Lung (tissue), 12 donors: ENCODE measurements around the gene DOK6. TPM values are rescaled to one million over a fixed set of nuclear protein-coding genes. Genes with fewer than 3 reads are reported as not detected.

Source experiments
- ATAC-seq: fragments of 200-7000 bp; cut with Tn5 transposase; one replicate; pipeline ENCODE4 v1.9.1; 2020; ENCODE audit warnings: moderate number of reproducible peaks; ENCODE audit not compliant: insufficient read depth, low FRiP score
- DNase-seq, 3 donors: peaks; one replicate each; pipeline ENCODE4 v3.0.0-alpha.2; 2013 to 2017
- H3K27ac ChIP-seq, 2 donors: one replicate each; pipeline ENCODE4 v1.5.1; 2013; ENCODE audit warnings: mild to moderate bottlenecking in 2 of 2, moderate library complexity in 2 of 2, control low read depth in 1 of 2, inconsistent platforms in 1 of 2, low read depth in 1 of 2, low read length in 1 of 2
- H3K27me3 ChIP-seq, 3 donors: one replicate each; pipeline ENCODE4 v1.5.1; 2013; ENCODE audit warnings: low read length in 2 of 3; ENCODE audit not compliant: control insufficient read depth in 3 of 3, insufficient read depth in 3 of 3
- H3K36me3 ChIP-seq, 4 donors: one replicate each; pipeline ENCODE4 v1.5.1; 2013; ENCODE audit warnings: low read length in 4 of 4, mild to moderate bottlenecking in 1 of 4, moderate library complexity in 1 of 4; ENCODE audit not compliant: control insufficient read depth in 4 of 4, insufficient read depth in 4 of 4
- H3K4me1 ChIP-seq, 5 donors: one replicate each; pipeline ENCODE4 v1.5.1; 2013; ENCODE audit warnings: low read length in 5 of 5, mild to moderate bottlenecking in 2 of 5, moderate library complexity in 1 of 5; ENCODE audit not compliant: control insufficient read depth in 5 of 5, insufficient read depth in 5 of 5
- H3K4me3 ChIP-seq: one replicate; pipeline ENCODE4 v1.5.1; 2013; ENCODE audit warnings: mild to moderate bottlenecking, control low read depth, moderate library complexity
- H3K9ac ChIP-seq, 2 donors: one replicate each; pipeline ENCODE4 v1.5.1; 2013; ENCODE audit warnings: low read length in 2 of 2, control low read depth in 1 of 2; ENCODE audit not compliant: insufficient read depth in 1 of 2
- H3K9me3 ChIP-seq, 4 donors: one replicate each; pipeline ENCODE4 v1.5.1; 2013; ENCODE audit warnings: low read length in 3 of 4, mild to moderate bottlenecking in 1 of 4, moderate library complexity in 1 of 4; ENCODE audit not compliant: control insufficient read depth in 4 of 4, insufficient read depth in 3 of 4
- WGBS, 2 donors: extraction: QIAGEN DNeasy Blood & Tissue Kit; methylation state at CpG; one replicate each; pipeline ENCODE4 v1.1.7; 2013; 5-methylcytosine and 5-hydroxymethylcytosine counted together
- polyA plus RNA-seq, 2 donors: library from polyadenylated mRNA; stranded (reverse); fragments of 200-250 nt; gene quantifications; one replicate each; pipeline ENCODE4 v1.2.1, GENCODE V29; 2013
- total RNA-seq, 2 donors: library from RNA; depleted of rRNA in 1 of 2; stranded (reverse); fragments of >200 nt in 1 of 2; gene quantifications; one replicate each; pipeline ENCODE4 v1.2.1, GENCODE V29; 2014 to 2021
- TF ChIP-seq, protein P1 (sequence below): IDR thresholded peaks from 2 replicates; pipeline ENCODE4 v1.5.1; 2012; ENCODE audit warnings: mild to moderate bottlenecking; ENCODE audit errors: control extremely low read depth, extremely low read depth
- donor health status: control.
- donor health status: control.
- donor health status: Bipolar disorder and iron deficiency.
- donor health status: healthy.
- donor health status: DM: yes; HTN: yes; CAD: no.

Gene DOK6
- total and polyA plus RNA-seq, 4 donors = 0.61 to 21.3 (median 2.7) TPM

DNA sequence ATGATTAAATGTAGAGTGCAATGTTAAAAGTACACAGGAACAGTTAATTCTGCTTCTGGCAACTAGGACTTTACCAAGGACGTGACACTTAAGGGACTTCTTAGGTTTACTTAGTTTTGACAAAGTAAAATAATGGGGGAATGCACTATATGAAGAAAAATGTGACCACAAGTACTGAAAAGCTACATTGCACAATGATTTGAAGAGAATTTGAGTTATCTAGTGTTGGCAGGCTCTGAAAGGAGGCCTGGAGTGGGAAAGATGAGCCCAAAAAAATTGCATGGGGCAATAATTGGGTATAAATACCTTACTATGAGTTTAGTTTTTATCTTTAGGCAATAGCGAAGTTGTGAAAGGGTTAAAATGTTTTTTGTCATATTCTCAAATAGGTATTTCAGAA, 173.7 kb downstream of the DOK6 start:
- Histone ChIP-seq H3K4me1 (no peaks in the 10 kb centered on the region), H3K9ac (no peak overlapping the region), H3K4me3 (no peak overlapping the region), H3K36me3 (peaks cover 0 to 3% (median 0%) of the 10 kb centered on the region in 4 donors), H3K27me3 (no peaks in the 10 kb centered on the region), H3K9me3 (no peaks in the 10 kb centered on the region), H3K27ac (no peak overlapping the region)
- ATAC-seq (no peak), DNase-seq (no peak)
- TF ChIP-seq, protein P1, sequence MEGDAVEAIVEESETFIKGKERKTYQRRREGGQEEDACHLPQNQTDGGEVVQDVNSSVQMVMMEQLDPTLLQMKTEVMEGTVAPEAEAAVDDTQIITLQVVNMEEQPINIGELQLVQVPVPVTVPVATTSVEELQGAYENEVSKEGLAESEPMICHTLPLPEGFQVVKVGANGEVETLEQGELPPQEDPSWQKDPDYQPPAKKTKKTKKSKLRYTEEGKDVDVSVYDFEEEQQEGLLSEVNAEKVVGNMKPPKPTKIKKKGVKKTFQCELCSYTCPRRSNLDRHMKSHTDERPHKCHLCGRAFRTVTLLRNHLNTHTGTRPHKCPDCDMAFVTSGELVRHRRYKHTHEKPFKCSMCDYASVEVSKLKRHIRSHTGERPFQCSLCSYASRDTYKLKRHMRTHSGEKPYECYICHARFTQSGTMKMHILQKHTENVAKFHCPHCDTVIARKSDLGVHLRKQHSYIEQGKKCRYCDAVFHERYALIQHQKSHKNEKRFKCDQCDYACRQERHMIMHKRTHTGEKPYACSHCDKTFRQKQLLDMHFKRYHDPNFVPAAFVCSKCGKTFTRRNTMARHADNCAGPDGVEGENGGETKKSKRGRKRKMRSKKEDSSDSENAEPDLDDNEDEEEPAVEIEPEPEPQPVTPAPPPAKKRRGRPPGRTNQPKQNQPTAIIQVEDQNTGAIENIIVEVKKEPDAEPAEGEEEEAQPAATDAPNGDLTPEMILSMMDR = no peak
- 74 to 85% methylated on average over 2 of the region's 2 CpGs for WGBS, 2 donors

DNA sequence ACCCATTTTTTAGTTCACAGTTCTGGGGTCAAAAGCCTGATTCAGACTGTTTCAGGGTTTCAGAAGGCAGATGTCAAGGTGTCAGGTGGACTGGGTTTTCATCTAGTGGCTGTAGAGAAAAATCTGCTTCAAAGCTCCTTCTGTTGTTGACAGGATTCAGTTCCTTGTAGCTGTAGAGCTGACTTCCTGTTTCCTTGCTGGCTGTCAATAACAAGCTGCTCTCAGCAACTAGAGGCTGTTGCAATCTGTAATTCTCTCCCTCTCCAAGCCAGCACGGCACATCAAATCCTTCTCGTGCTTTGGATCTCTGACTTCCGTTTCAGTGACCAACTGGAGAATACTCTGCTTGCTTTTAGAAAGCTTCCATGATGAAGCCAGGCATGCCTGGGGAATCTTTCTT, 179.4 kb downstream of the DOK6 start:
- Histone ChIP-seq H3K27me3 (no peaks in the 10 kb centered on the region), H3K4me3 (no peak overlapping the region), H3K4me1 (peaks cover 0 to 2% (median 0%) of the 10 kb centered on the region in 5 donors), H3K36me3 (no peaks in the 10 kb centered on the region), H3K9ac (no peak overlapping the region), H3K9me3 (no peaks in the 10 kb centered on the region), H3K27ac (no peak overlapping the region)
- TF ChIP-seq, protein P1 = no peak
- 15 to 23% methylated on average over 3 of the region's 3 CpGs for WGBS, 2 donors
- DNase-seq (peak; percentile 30 to 82 (median 71)), ATAC-seq (no peak)

DNA sequence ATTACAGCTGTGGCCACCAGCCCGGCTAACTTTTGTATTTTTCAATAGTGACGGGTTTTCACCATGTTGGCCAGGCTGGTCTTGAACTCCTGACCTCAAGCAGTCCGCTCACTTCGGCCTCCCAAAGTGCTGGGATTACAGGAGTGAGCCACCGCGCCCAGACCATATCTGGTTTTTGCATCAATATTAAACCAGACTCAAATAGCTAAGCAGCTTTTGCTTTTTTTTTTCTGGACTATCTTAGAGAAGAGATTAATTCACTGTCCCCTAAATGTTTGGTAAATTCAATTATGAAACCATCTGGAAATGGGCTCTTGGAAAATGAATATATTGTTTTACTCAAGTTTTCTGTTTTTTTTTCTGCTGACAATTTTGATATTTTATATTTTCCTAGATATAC, 183.7 kb downstream of the DOK6 start:
- DNase-seq (no peak), ATAC-seq (no peak)
- WGBS, 2 donors = 95 to 97% methylated on average over 6 of the region's 6 CpGs
- Histone ChIP-seq H3K4me3 (no peak overlapping the region), H3K9ac (no peak overlapping the region), H3K4me1 (peaks cover 0 to 2% (median 0%) of the 10 kb centered on the region in 5 donors), H3K27ac (no peak overlapping the region), H3K27me3 (no peaks in the 10 kb centered on the region), H3K9me3 (no peaks in the 10 kb centered on the region), H3K36me3 (no peaks in the 10 kb centered on the region)
- TF ChIP-seq, protein P1 = no peak

DNA sequence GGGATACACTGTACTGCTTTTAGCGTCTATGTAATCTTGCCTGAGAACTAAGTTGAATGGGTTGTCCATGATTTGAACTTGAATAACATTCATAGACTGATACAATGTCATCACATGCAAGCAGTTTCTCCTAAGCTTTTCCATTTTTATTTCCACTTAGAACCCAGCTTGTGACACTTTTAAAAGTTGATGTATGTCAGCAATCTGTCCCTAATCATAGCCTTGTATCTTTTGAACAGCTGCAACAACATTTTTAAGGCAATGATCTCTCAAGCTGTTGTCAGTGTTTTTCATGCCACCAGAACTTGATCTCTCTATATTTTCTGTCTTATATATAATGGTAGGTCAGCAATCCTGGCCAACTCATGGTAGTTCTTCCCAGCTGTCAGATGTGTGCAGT, 185.0 kb downstream of the DOK6 start:
- Histone ChIP-seq H3K4me3 (no peak overlapping the region), H3K27ac (no peak overlapping the region), H3K9ac (no peak overlapping the region), H3K27me3 (no peaks in the 10 kb centered on the region), H3K4me1 (no peaks in the 10 kb centered on the region), H3K36me3 (no peaks in the 10 kb centered on the region), H3K9me3 (no peaks in the 10 kb centered on the region)
- ATAC-seq (no peak), DNase-seq (no peak)
- 90 to 91% methylated on average over 1 of the region's 1 CpG for WGBS, 2 donors
- TF ChIP-seq, protein P1 = no peak
